ENCODE measurements around the gene ZER1.

ZER1 gene

GRCh38 chr9:128771094-128771721 lies 519 bp downstream of the ZER1 start:
- POLR2A ChIA-PET, result interaction anchor here (1.0 kb wide), 1 partner anchor 17 kb away, joined by 3 read pairs; no protein-coding TSS in a partner anchor
- H3K4me3 ChIP-seq (ENCODE audit: low read depth, low read length), result peak overlapping the region; percentile 97
- CTCF ChIA-PET, result interaction anchor here (0.7 to 2.4 kb wide), 8 partner anchors 17 to 654 kb away, joined by 3 to 8 read pairs (median 4); no protein-coding TSS in a partner anchor
- no peak for DNase-seq (ENCODE audit: low read depth, low spot score)
- TF ChIP-seq CTCF (IDR thresholded peaks at IDR 0.05; ENCODE audit: insufficient read depth, low read length, missing control alignments), result no peak

- TF ChIP-seq CTCF (IDR thresholded peaks at IDR 0.05; ENCODE audit: insufficient read depth, low read length, missing control alignments), result no peak
- ChIA-PET POLR2A (interaction anchor here (1.0 kb wide), 1 partner anchor 18 kb away, joined by 3 read pairs; no protein-coding TSS in a partner anchor), CTCF (interaction anchor here (0.7 to 2.4 kb wide), 7 partner anchors 18 to 158 kb away, joined by 3 to 8 read pairs (median 4); no protein-coding TSS in a partner anchor)
These were observed 1.3 kb downstream of the ZER1 start for GRCh38 chr9:128770286-128771030.

DNA sequence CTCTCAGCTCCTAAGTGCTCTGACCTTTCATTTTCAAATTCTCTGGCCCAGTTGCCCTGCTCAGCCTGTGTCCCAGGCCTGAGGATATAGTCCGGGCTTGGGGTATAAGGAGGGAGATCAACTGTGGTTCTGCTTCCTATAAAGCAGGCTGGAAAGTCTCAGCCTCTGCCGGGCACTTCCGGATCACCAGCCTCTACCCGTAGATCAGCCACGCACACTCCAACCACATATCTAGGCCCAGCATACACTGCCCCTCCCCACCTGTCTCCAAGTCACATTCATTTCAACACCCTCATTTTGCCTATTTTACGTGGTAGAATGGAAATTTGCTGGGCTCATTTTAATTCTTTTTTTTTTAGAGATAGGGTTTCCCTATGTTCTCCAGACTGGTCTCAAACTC lies 3.1 kb downstream of the ZER1 start:
- ChIA-PET CTCF (interaction anchor here (1.1 kb wide), 1 partner anchor 9 kb away, joined by 3 read pairs; no protein-coding TSS in a partner anchor), POLR2A (no interaction called here)
- no peak for TF ChIP-seq CTCF (IDR thresholded peaks at IDR 0.05; ENCODE audit: insufficient read depth, low read length, missing control alignments)
- DNase-seq (ENCODE audit: low read depth, low spot score), result no peak
- H3K4me3 ChIP-seq (ENCODE audit: low read depth, low read length), result no peak overlapping the region

More at GRCh38 chr9:128770286-128771030, 1.3 kb downstream of the ZER1 start:
- no peak for DNase-seq (ENCODE audit: low read depth, low spot score)
- peak overlapping the region; percentile 97 for H3K4me3 ChIP-seq (ENCODE audit: low read depth, low read length)

GRCh38 chr9:128765499-128765898 lies 6.2 kb downstream of the ZER1 start:
- DNase-seq (ENCODE audit: low read depth, low spot score), result no peak
- CTCF ChIA-PET, result interaction anchor here (0.7 to 1.5 kb wide), 2 partner anchors 8 to 130 kb away, joined by 3 to 5 read pairs; no protein-coding TSS in a partner anchor
- POLR2A ChIA-PET, result no interaction called here
- H3K4me3 ChIP-seq (ENCODE audit: low read depth, low read length), result no peak overlapping the region
- TF ChIP-seq CTCF (IDR thresholded peaks at IDR 0.05; ENCODE audit: insufficient read depth, low read length, missing control alignments), result no peak

GRCh38 chr9:128764361-128764760 lies 7.4 kb downstream of the ZER1 start:
- no peak overlapping the region for H3K4me3 ChIP-seq (ENCODE audit: low read depth, low read length)
- DNase-seq (ENCODE audit: low read depth, low spot score), result no peak
- ChIA-PET CTCF (interaction anchor here (0.8 to 1.1 kb wide), 2 partner anchors 31 to 126 kb away, joined by 3 to 4 read pairs; no protein-coding TSS in a partner anchor), POLR2A (no interaction called here)
- TF ChIP-seq CTCF (IDR thresholded peaks at IDR 0.05; ENCODE audit: insufficient read depth, low read length, missing control alignments), result no peak

Measured in AG04449 (cell line).